Epithelial cell of proximal tubule (primary cell): Measurements from ENCODE around the gene EMX2. TPM values are rescaled to one million over a fixed set of nuclear protein-coding genes. Genes with fewer than 3 reads are reported as not detected.

Experiments
- DNase-seq: peaks from one replicate; pipeline ENCODE4 v3.0.0-alpha.2; 2011; ENCODE audit warnings: low read depth
- H3K4me3 ChIP-seq: 2 replicates; pipeline ENCODE4 v1.5.1; 2011; ENCODE audit warnings: low read depth, mild to moderate bottlenecking, low read length
- CTCF ChIP-seq: conservative IDR thresholded peaks from 2 replicates; pipeline ENCODE4 v1.5.1; 2012; ENCODE audit warnings: low read depth, mild to moderate bottlenecking, low read length
- total RNA-seq: library from RNA; depleted of rRNA; stranded (reverse); fragments of >200 nt; gene quantifications from 2 replicates; pipeline ENCODE4 v1.2.3, GENCODE V29; 2015

The EMX2 gene
- total RNA-seq, 1 donor from 2014 or later: 10.7 TPM

DNA sequence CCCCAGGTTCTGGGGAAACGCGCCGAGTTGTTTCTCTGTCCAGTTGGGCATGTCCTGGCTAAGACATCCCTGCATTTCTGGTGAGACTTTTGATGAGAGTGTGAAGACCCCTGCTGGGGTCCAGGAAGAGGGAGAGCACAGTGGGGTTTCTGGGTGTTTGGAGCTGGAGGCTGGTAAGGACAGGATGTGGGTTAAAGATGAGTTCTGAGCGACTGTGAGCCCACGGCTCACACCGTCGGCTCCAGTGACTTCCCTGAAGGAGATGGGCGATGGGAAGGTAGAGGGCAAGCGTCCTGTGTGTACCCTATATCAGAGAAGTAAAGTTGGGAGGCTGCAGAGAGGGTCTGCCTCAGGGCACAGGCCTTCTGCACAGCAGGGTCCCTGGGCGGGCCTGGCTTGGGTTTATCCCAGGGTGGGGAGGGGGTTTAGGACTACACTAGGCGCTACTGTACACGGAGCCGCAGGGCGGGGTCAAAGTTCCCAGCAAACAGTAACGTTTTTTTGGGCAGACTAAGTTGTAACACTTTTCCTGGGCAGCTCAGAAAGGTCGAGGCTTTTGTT is 3.6 kb downstream of the EMX2 start:
- TF ChIP-seq CTCF: no peak
- peak overlapping the region; percentile 95 for H3K4me3 ChIP-seq

DNA sequence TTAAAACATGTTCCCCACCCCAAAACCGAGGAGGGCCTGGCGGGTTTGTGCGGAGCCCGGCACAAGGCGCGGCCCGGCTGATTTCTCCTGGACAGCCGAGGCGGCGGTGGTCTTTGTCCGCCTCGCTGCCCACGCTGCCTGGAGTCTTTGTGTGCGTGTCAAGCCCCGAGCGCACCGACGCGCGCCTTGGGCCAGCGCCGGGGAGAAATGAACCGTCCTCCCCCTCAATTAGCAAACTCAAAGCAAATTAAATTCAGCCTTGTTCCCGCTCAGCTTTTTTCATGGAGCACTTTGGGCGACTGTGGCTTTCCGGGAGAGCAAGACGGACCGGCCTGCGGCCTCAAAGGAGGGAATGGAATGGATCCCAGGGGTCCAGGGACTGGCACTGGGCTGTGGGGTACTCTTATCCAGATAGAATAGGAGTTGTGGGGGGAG is 4.1 kb downstream of the EMX2 start:
- peak overlapping the region; percentile 95 for H3K4me3 ChIP-seq
- TF ChIP-seq CTCF: no peak
- no peak for DNase-seq

More for the DNA sequence above, 3.6 kb downstream of the EMX2 start:
- DNase-seq: no peak

DNA sequence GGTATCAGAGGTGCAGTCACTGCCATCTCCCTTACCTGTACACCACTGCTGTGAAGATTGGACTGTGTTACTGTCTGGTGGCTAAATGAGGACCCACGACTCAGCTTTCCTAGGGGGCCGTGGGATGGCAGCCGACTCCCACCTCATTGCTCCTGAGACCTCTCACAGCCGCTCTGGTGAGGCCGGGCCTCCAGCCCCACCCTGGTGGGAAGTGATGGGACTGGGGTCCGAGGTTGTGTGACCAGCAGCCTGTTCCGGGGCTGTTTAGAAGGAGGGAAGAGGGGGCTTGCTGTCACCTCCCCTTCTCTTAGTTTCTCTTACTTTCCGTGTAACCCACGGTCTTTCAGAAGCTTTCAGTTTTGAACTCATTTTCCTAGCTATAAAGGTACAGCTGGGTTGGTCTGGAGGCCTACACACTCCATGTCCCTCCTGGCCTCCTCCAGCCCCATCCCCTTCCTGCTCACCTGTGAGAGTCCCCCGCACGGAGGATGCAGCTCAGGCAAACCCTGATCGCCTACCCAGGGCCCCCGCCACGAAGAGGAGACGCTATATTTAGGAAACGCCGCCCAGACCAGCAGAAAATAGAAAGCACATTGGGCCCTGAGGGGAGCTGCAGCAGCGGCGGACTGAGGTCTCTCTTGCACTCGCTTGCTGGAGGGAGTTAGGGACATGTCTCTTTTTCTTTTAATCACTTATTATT is 4.6 kb downstream of the EMX2 start:
- DNase-seq: no peak
- H3K4me3 ChIP-seq: peak overlapping the region; percentile 95
- TF ChIP-seq CTCF: no peak

GRCh38 chr10:117547716-117548668 is 5.4 kb downstream of the EMX2 start:
- peak overlapping the region; percentile 95 for H3K4me3 ChIP-seq
- TF ChIP-seq CTCF: no peak
- DNase-seq: no peak

GRCh38 chr10:117549100-117549585 is 6.6 kb downstream of the EMX2 start:
- DNase-seq: no peak

More at GRCh38 chr10:117549100-117549585, 6.6 kb downstream of the EMX2 start:
- H3K4me3 ChIP-seq: peak overlapping the region; percentile 95
- TF ChIP-seq CTCF: no peak
